ENCODE measurements around the gene ALAS1.

GRCh38 chr3:52233968-52234367 is 36.0 kb downstream of the ALAS1 start:
- no peak for TF ChIP-seq CTCF (IDR thresholded peaks at IDR 0.05)
- no peak for TF ChIP-seq POLR2A (IDR thresholded peaks at IDR 0.05)
